GM10847 (cell line): ENCODE measurements around the gene KLK5.

Experiments used
- POLR2A ChIP-seq: IDR thresholded peaks from 2 replicates; pipeline ENCODE4 v1.6.1; 2011; ENCODE audit not compliant: insufficient read length; ENCODE audit errors: extremely low read depth

The KLK5 gene

DNA sequence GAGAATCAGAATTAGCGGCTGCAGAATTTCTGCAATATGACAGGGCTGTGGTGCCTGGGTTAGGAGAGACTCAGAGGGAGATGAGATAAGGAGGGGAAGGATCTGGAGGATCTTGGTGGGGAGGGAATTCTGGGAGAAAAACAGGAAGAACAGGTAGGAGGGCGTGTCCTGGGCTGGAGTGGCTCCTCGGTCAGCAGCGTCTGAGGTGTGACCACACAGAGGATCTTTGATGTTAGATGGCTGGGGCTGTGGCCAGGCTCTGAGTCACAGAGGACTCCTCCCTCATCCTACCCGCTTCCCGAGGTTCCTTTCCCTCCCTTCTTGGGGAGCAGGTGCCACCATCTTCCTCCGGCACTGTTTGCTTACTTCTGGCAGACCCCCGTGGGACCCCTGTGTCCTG is 22.9 kb upstream of the KLK5 start:
- no peak for TF ChIP-seq POLR2A

- TF ChIP-seq POLR2A, result no peak
Observed at GRCh38 chr19:50974702-50975556, 22.1 kb upstream of the KLK5 start.

GRCh38 chr19:50972795-50973376 is 20.0 kb upstream of the KLK5 start:
- TF ChIP-seq POLR2A, result no peak

DNA sequence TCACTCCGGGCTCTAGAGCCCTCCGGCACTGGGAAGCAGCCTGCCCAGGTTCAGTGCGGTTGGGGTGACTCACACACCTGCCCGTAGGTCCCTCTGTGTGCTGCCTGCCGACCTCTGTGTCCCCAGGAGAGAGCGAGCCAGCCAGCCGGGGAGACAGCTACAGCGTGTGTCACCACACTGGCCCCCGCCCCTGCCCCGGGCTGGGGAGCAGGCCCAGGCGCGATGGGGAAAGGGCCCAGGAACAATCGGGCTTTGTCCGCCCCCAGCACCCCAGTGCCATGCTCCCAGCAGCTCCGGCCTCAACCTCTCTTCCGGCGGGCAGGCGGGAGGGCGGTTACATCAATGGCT is 16.5 kb upstream of the KLK5 start, which contains the start of gene KLK6:
Gene KLK6 (minus strand): TSS at position 179 of the 348 bp plus-strand sequence. CDS start 1,487 bp downstream, outside the sequence.
- TF ChIP-seq POLR2A, result no peak

DNA sequence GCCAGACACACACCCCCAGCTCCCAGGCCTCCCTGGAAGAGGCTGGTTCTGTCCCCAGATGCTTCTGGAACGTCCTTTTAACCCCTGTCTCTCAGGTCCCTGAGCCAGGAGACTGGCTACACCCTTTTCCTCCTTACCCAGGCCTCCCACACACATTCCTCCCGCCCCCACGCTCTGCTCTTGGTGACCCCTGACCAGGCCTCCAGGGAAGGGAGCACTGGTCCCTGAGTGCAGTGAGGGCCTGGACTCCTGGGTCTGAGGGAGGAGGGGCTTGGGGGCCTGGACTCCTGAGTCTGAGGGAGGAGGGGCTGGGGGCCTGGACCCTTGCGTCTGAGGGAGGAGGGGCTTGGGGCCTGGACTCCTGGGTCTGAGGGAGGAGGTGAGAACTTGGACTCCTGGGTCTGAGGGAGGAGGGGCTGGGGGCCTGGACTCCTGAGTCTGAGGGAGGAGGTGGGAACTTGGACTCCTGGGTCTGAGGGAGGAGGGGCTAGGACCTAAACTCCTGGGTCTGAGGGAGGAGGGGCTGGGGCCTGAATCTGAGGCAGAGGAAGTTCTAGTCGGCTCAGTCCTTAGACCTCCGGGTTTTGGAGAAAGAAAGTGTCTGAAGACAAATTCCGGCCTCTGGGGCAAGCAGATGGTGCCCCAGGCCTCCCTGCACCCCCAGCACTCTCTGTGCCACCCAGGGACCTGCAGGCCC is 16.0 kb upstream of the KLK5 start:
- no peak for TF ChIP-seq POLR2A

DNA sequence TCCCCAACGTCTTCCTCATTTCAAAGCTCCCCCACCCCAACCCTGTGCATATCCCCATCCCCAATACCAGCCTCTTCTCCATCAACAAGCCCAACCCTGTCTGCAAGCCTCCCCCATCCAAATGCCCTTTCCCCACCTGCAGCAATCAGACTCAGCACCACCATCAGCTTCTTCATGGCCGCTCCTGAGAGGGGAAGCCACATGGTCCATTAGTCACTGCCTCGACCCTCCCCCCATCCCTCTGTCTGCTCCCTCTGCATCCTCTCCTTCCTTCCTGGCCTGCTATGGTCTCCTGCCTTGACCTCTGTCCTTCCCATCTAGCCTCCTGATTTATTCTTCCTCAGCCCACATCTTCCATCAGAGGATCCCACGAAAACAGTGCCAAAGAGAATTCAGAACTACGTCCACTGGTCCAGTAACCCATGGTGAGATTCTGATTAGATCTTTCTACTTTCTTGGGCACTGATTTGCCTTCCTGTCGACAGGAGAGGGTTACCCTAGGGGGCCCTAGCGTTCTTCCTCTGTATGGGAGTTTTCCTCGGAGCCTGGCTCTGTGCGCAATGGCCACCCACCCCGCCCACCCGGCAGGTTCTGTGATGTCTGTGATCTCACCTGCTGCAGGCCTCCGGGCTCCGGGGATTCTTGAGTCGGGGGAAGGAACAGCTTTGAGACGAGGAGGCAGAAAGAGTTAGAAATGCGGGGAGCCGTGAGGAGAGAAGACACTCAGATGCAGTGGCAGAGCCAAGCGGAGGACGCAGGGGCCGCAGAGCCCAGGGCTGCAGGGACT is 15.3 kb upstream of the KLK5 start:
- TF ChIP-seq POLR2A, result no peak

DNA sequence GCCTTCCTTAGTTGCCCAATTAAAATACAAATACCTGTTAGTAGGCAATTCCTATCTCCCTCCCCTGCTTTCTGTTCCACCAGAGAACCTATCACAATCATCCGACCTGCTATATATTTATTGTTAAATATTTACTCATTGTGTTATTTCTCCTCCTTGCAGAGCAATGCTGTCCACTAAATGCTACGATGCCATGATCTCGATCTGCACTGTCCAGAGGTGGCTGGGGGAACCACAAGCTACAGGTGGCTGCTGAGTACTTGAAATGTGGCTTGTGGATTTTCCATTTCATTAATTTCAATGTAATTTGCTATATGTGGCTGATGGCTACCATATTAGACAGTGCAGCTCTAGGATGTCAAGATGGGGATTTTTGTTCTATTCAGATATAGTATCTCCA is 11.4 kb upstream of the KLK5 start:
- TF ChIP-seq POLR2A, result no peak

DNA sequence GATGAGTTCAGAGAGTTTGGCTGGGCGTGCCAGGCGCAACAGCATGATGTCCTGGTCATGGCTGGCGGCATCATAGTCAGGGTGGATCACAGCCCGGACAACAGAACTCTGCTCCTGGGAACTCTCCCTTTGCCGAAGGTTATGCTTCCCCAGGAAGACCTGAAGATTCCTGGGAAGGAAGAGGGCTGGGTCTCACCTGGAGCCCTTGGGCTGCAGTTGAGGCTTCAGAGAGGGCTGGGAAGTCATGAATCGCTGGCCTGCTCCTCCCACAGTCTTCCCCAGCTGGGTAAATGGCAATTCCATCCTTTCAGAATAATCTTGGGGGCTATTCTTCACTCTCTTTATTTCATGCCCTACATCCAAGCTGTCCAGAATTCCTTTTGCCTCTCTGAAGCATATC is 10.5 kb upstream of the KLK5 start:
- TF ChIP-seq POLR2A, result no peak

DNA sequence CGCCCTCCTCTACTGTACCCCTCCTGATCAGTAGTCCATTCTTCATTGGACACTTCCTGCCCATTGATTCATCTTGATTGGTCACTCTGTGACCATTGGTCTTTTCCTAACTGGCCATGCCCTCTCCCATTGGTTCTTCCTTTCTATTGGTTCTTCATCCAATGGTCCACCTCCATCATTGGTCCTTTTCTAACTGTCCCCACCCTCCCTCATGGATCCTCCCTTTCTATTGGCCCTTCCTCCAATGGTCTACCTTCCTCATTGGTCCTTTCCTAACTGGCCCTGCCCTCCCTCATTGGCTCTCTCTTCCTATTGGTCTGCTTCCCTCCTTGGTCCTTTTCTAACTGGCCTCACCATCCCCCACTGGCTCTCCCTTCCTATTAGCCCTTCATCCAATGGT is 9.4 kb upstream of the KLK5 start:
- no peak for TF ChIP-seq POLR2A

DNA sequence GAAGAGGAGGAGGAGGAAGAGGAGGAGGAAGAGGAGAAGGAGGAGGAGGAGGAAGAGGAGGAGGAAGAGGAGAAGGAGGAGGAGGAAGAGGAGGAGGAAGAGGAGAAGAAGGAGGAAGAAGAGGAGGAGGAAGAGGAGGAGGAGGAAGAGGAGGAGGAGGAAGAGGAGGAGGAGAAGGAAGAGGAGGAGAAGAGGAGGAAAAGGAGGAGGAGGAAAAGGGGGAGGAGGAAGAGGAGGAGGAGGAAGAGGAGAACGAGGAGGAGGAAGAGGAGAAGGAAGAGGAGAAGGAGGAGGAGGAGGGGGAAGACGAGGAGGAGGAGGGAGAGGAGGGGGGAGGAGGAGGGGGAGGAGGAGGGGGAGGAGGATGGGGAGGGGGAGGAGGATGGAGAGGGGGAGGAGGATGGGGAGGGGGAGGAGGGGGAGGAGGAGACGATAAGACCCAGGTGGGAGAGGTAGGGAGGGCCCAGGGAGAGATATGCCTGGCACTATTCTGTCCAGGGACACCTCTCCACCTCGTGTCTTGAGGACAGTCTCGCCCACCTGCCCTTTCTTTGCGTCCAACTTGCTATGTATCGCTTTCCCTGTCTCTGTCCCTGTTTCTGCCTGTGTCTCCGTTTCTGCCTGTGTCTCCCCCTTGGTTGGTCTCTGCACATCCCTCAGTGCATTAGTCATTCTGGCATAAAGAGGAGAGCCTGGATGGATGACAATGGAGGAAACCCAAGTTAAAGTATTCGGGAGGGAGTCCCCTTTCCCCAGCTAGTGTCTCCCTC is 7.1 kb upstream of the KLK5 start:
- no peak for TF ChIP-seq POLR2A

DNA sequence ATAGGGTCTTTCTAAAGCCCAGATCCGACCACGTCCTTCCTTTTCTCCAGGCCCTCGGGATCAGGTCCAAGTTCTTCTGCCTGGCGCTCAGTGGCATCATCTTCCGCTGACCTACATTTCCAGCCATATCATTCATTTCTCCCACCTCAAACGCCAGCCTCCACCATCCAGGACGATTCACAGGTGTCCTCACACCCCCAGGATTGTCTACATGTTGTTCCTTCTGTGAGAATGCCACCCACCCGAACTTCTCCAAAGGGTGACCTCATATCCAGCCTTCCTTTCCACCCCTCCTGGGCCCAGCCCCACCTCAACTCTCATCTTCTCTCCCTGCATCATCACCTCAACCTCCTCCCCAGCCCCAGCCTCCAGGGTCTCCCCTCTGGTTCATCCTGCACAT is 4.7 kb upstream of the KLK5 start:
- TF ChIP-seq POLR2A, result no peak

- TF ChIP-seq POLR2A, result no peak
Observed at GRCh38 chr19:50949861-50950260, 3.0 kb downstream of the KLK5 start.

DNA sequence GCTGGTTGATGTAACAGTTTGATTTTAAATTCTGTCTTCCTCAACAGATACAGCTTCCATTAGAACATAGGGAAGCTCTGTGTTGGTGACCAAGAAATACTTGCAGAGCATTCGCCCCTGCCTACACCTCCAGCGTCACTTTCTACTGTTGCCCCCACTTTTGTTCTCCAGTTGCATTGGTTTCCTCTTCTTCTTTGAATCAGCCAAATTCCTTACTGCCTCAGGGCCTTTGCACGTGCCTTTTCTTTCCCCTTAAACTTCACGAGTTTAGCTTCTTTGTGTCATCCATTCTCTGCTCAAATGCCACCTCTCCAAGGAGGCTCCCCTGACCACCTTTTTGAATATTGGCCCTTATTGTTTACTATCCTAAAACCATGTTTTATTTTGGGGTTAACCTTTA is 5.7 kb downstream of the KLK5 start:
- no peak for TF ChIP-seq POLR2A

DNA sequence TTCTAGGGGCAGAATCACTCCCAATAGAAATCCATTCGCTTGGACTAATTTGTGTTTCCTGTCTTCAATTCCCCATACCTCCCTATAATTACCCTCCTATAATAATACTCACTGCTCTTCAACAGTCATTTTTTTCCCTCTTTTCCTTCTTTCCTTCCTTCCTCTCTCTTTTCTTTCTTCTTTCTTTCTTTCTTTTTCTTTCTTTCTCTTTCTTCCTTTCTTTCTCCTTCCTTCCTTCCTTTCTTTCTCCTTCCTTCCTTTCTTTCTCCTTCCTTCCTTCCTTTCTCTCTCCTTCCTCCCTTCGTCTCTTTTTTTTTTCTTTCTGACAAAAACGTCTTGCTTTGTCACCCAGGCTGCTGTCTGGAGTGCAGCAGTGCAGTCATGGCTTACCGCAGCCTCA is 8.0 kb downstream of the KLK5 start:
- TF ChIP-seq POLR2A, result no peak

GRCh38 chr19:50943074-50943828 is 9.6 kb downstream of the KLK5 start:
- no peak for TF ChIP-seq POLR2A

- no peak for TF ChIP-seq POLR2A
Observed at GRCh38 chr19:50939596-50939995, 13.2 kb downstream of the KLK5 start.
